WTC11 (cell line): Measurements from ENCODE around the gene OXGR1. TPM values are rescaled to one million over a fixed set of nuclear protein-coding genes. Genes with fewer than 3 reads are reported as not detected.

ENCODE experiments used
- ATAC-seq: fragments of 200-7000 bp; cut with Tn5 transposase; 2 replicates; pipeline ENCODE4 v1.10.0; 2021; ENCODE audit warnings: mild to moderate bottlenecking, moderate library complexity
- CTCF ChIA-PET: fragments of 300-600 bp; sonication (Branson Sonifier 250); formaldehyde crosslinking; loops from one replicate; lab custom pipeline; 2021; ENCODE audit warnings: antibody characterized with exemption; lab: Charles Lee
- POLR2A ChIA-PET: fragments of 350-600 bp; sonication (Branson Sonifier 250); formaldehyde crosslinking; loops from one replicate; lab custom pipeline; 2021; ENCODE audit warnings: antibody characterized with exemption; lab: Charles Lee
- DNase-seq: peaks from one replicate; pipeline ENCODE4 v3.0.0; 2021; ENCODE audit warnings: low spot score
- H3K27ac Mint-ChIP-seq: 2 replicates; pipeline ENCODE4 v1.8.0; 2021; ENCODE audit warnings: mixed read lengths
- H3K27me3 Mint-ChIP-seq: 2 replicates; pipeline ENCODE4 v1.8.0; 2021; ENCODE audit warnings: low read depth, mild to moderate bottlenecking, moderate library complexity, mixed read lengths
- H3K36me3 Mint-ChIP-seq: 2 replicates; pipeline ENCODE4 v1.8.0; 2021; ENCODE audit warnings: mixed read lengths
- H3K4me1 Mint-ChIP-seq: 2 replicates; pipeline ENCODE4 v1.8.0; 2022; ENCODE audit warnings: mixed read lengths
- H3K4me3 Mint-ChIP-seq: 2 replicates; pipeline ENCODE4 v1.8.0; 2021; ENCODE audit warnings: mild to moderate bottlenecking, moderate library complexity, mixed read lengths
- H3K9me3 Mint-ChIP-seq: 2 replicates; pipeline ENCODE4 v1.8.0; 2021; ENCODE audit warnings: mixed read lengths
- ATF1 ChIP-seq: sonication (generic); formaldehyde crosslinking; IDR thresholded peaks from 2 replicates; pipeline ENCODE4 v1.8.1; 2023; ENCODE audit warnings: mild to moderate bottlenecking, moderate library complexity, missing genetic modification reagents
- FOXK1 ChIP-seq: sonication (generic); formaldehyde crosslinking; IDR thresholded peaks from 2 replicates; pipeline ENCODE4 v1.8.0; 2022; ENCODE audit warnings: mild to moderate bottlenecking, moderate library complexity, missing genetic modification reagents
- NFE2L1 ChIP-seq: sonication (generic); formaldehyde crosslinking; IDR thresholded peaks from 2 replicates; pipeline ENCODE4 v1.8.1; 2023; ENCODE audit warnings: missing genetic modification reagents
- NR3C1 ChIP-seq: sonication (generic); formaldehyde crosslinking; conservative IDR thresholded peaks from 2 replicates; pipeline ENCODE4 v1.8.1; 2023; ENCODE audit warnings: low read depth, mild to moderate bottlenecking, missing genetic modification reagents
- ZBTB21 ChIP-seq: sonication (generic); formaldehyde crosslinking; IDR thresholded peaks from 2 replicates; pipeline ENCODE4 v1.8.1; 2023; ENCODE audit warnings: mild to moderate bottlenecking, missing genetic modification reagents, borderline replicate concordance
- ZNF416 ChIP-seq: fragments of 250-450 bp; sonication (Bioruptor Pico); IDR thresholded peaks from 2 replicates; pipeline ENCODE4 v1.9.0; 2021; ENCODE audit warnings: mild to moderate bottlenecking, inconsistent platforms
- ZNF671 ChIP-seq: fragments of 250-450 bp; sonication (Bioruptor Pico); IDR thresholded peaks from 2 replicates; pipeline ENCODE4 v1.8.0; 2021; ENCODE audit warnings: mild to moderate bottlenecking
- total RNA-seq: library from RNA; stranded (reverse); gene quantifications from 3 replicates; pipeline ENCODE4 v1.2.3, GENCODE V29; 2021
- TF ChIP-seq, protein P1 (sequence below): fragments of 250-450 bp; sonication (Bioruptor Pico); IDR thresholded peaks from 2 replicates; pipeline ENCODE4 v1.9.0; 2021; ENCODE audit warnings: mild to moderate bottlenecking
- TF ChIP-seq, protein P2 (sequence below): sonication (generic); formaldehyde crosslinking; IDR thresholded peaks from 2 replicates; pipeline ENCODE4 v1.8.1; 2022; ENCODE audit warnings: missing genetic modification reagents, borderline replicate concordance
- TF ChIP-seq, protein P3 (sequence below): fragments of 250-450 bp; sonication (Bioruptor Pico); IDR thresholded peaks from 2 replicates; pipeline ENCODE4 v1.9.0; 2021; ENCODE audit warnings: mild to moderate bottlenecking, borderline replicate concordance
- TF ChIP-seq, protein P4 (sequence below): fragments of 250-450 bp; sonication (Bioruptor Pico); IDR thresholded peaks from 2 replicates; pipeline ENCODE4 v1.9.0; 2021; ENCODE audit warnings: mild to moderate bottlenecking
- TF ChIP-seq, protein P5 (sequence below): sonication (generic); formaldehyde crosslinking; conservative IDR thresholded peaks from 2 replicates; pipeline ENCODE4 v1.8.1; 2022; ENCODE audit warnings: mild to moderate bottlenecking, missing genetic modification reagents

Gene OXGR1
- total RNA-seq, 1 experiment from 2014 or later: 0.39 TPM

DNA sequence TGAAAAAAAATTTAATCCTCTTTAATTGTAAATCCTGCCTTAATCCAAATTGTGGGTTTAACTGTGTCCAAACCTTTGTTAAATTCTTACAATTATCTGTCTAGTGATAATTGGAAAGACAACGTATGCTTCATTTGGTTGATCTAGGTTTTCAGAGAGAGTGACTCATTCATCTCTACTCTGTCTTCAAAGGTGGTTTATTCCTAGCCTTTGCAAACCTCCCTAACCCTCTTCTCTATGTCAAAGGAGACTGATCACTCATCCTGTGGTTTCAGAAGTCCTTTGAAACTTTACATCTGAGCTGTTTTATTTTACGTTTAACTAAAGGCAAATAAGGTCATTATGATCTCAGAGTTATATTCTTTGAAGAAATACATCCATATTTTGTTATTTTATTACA is 8.8 kb upstream of the OXGR1 start (continued):
- TF ChIP-seq, protein P1, sequence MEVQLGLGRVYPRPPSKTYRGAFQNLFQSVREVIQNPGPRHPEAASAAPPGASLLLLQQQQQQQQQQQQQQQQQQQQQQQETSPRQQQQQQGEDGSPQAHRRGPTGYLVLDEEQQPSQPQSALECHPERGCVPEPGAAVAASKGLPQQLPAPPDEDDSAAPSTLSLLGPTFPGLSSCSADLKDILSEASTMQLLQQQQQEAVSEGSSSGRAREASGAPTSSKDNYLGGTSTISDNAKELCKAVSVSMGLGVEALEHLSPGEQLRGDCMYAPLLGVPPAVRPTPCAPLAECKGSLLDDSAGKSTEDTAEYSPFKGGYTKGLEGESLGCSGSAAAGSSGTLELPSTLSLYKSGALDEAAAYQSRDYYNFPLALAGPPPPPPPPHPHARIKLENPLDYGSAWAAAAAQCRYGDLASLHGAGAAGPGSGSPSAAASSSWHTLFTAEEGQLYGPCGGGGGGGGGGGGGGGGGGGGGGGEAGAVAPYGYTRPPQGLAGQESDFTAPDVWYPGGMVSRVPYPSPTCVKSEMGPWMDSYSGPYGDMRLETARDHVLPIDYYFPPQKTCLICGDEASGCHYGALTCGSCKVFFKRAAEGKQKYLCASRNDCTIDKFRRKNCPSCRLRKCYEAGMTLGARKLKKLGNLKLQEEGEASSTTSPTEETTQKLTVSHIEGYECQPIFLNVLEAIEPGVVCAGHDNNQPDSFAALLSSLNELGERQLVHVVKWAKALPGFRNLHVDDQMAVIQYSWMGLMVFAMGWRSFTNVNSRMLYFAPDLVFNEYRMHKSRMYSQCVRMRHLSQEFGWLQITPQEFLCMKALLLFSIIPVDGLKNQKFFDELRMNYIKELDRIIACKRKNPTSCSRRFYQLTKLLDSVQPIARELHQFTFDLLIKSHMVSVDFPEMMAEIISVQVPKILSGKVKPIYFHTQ (CRISPR knock-in tag): no peak
- TF ChIP-seq ZNF671 (no peak), ATF1 (CRISPR knock-in tag) (no peak), ZBTB21 (CRISPR knock-in tag) (no peak), FOXK1 (no peak)
- TF ChIP-seq, protein P2, sequence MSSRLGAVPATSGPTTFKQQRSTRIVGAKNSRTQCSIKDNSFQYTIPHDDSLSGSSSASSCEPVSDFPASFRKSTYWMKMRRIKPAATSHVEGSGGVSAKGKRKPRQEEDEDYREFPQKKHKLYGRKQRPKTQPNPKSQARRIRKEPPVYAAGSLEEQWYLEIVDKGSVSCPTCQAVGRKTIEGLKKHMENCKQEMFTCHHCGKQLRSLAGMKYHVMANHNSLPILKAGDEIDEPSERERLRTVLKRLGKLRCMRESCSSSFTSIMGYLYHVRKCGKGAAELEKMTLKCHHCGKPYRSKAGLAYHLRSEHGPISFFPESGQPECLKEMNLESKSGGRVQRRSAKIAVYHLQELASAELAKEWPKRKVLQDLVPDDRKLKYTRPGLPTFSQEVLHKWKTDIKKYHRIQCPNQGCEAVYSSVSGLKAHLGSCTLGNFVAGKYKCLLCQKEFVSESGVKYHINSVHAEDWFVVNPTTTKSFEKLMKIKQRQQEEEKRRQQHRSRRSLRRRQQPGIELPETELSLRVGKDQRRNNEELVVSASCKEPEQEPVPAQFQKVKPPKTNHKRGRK: no peak

DNA sequence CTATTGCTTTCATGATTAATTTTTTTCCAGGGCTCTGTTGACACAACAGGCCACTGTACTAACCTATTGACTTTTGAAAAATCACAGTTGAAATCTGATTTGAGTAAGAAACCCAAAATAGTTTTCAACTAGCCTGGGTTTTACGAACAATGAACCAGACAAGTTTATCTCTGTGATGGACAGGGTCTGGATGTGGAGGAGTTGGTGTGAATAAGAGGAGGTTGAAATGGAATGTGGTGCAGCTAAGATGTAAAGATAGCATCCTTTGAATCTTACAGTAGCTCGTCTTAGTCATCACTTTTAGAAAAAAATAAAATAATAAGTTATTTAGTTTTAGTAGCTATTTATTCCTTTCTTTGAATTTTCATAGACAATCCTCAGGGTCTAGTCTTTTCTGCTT is 8.3 kb upstream of the OXGR1 start:
- CTCF ChIA-PET: interaction anchor here (1.4 to 1.5 kb wide), 2 partner anchors 15 to 19 kb away, joined by 3 to 6 read pairs; no protein-coding TSS in a partner anchor
- Mint-ChIP-seq H3K4me1 (peaks cover 6% of the 10 kb centered on the region), H3K27ac (no peak overlapping the region), H3K27me3 (peaks cover 92% of the 10 kb centered on the region), H3K36me3 (no peaks in the 10 kb centered on the region), H3K9me3 (no peaks in the 10 kb centered on the region), H3K4me3 (no peak overlapping the region)
- DNase-seq (no peak), ATAC-seq (no peak)
- TF ChIP-seq, protein P3, sequence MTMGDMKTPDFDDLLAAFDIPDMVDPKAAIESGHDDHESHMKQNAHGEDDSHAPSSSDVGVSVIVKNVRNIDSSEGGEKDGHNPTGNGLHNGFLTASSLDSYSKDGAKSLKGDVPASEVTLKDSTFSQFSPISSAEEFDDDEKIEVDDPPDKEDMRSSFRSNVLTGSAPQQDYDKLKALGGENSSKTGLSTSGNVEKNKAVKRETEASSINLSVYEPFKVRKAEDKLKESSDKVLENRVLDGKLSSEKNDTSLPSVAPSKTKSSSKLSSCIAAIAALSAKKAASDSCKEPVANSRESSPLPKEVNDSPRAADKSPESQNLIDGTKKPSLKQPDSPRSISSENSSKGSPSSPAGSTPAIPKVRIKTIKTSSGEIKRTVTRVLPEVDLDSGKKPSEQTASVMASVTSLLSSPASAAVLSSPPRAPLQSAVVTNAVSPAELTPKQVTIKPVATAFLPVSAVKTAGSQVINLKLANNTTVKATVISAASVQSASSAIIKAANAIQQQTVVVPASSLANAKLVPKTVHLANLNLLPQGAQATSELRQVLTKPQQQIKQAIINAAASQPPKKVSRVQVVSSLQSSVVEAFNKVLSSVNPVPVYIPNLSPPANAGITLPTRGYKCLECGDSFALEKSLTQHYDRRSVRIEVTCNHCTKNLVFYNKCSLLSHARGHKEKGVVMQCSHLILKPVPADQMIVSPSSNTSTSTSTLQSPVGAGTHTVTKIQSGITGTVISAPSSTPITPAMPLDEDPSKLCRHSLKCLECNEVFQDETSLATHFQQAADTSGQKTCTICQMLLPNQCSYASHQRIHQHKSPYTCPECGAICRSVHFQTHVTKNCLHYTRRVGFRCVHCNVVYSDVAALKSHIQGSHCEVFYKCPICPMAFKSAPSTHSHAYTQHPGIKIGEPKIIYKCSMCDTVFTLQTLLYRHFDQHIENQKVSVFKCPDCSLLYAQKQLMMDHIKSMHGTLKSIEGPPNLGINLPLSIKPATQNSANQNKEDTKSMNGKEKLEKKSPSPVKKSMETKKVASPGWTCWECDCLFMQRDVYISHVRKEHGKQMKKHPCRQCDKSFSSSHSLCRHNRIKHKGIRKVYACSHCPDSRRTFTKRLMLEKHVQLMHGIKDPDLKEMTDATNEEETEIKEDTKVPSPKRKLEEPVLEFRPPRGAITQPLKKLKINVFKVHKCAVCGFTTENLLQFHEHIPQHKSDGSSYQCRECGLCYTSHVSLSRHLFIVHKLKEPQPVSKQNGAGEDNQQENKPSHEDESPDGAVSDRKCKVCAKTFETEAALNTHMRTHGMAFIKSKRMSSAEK (CRISPR knock-in tag): no peak
- TF ChIP-seq, protein P4, sequence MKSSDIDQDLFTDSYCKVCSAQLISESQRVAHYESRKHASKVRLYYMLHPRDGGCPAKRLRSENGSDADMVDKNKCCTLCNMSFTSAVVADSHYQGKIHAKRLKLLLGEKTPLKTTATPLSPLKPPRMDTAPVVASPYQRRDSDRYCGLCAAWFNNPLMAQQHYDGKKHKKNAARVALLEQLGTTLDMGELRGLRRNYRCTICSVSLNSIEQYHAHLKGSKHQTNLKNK (CRISPR knock-in tag): no peak
- no peak for TF ChIP-seq NR3C1 (CRISPR knock-in tag)
- POLR2A ChIA-PET: interaction anchor here (1.0 kb wide), 1 partner anchor 9 kb away, joined by 5 read pairs; no protein-coding TSS in a partner anchor

DNA sequence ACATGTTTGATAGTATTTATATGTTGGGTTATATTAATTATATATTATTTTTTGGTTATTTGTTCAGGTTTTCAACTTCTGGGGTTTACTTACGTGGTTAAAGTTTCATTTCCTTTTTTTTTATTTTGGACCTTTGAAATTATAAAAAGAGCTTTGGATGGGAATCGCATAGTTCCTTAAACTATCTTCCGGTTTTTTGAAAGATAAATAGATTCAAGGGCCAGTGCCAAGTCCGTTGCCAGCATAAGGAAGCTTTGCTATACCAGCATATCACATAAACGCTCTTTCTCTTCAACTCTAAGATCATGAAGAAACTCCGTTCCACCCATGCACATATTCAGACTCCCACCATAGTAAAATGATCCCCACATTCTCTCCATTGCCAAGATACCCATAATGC is 7.4 kb upstream of the OXGR1 start:
- H3K4me3 Mint-ChIP-seq: no peak overlapping the region
- peaks cover 6% of the 10 kb centered on the region for H3K4me1 Mint-ChIP-seq
- DNase-seq (no peak), ATAC-seq (no peak)
- ChIA-PET POLR2A (no interaction called here), CTCF (interaction anchor here (1.2 to 3.2 kb wide), 2 partner anchors 16 to 184 kb away, joined by 4 to 11 read pairs; no protein-coding TSS in a partner anchor)
- H3K27ac Mint-ChIP-seq: no peak overlapping the region
- TF ChIP-seq, protein P5, sequence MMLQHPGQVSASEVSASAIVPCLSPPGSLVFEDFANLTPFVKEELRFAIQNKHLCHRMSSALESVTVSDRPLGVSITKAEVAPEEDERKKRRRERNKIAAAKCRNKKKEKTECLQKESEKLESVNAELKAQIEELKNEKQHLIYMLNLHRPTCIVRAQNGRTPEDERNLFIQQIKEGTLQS (CRISPR knock-in tag): no peak
- TF ChIP-seq ZNF416 (CRISPR knock-in tag) (no peak), ZNF671 (no peak), NFE2L1 (CRISPR knock-in tag) (no peak)
- H3K36me3 Mint-ChIP-seq: no peaks in the 10 kb centered on the region
- H3K9me3 Mint-ChIP-seq: no peaks in the 10 kb centered on the region
- H3K27me3 Mint-ChIP-seq: peaks cover 98% of the 10 kb centered on the region
